Fibroblast of peridontal ligament (primary cell): ENCODE measurements around the gene NUBPL.
"Not testable (repeated sequence)": the region's sequence is repeated elsewhere in the genome, so short reads cannot be mapped to it uniquely, and the experiment has no call there.

Source experiments
- DNase-seq: peaks from one replicate; pipeline ENCODE4 v3.0.0-alpha.2; 2010; ENCODE audit errors: extremely low read depth

Gene NUBPL

GRCh38 chr14:31877255-31877798 is 316.1 kb downstream of the NUBPL start:
- DNase-seq = peak; percentile 63

DNA sequence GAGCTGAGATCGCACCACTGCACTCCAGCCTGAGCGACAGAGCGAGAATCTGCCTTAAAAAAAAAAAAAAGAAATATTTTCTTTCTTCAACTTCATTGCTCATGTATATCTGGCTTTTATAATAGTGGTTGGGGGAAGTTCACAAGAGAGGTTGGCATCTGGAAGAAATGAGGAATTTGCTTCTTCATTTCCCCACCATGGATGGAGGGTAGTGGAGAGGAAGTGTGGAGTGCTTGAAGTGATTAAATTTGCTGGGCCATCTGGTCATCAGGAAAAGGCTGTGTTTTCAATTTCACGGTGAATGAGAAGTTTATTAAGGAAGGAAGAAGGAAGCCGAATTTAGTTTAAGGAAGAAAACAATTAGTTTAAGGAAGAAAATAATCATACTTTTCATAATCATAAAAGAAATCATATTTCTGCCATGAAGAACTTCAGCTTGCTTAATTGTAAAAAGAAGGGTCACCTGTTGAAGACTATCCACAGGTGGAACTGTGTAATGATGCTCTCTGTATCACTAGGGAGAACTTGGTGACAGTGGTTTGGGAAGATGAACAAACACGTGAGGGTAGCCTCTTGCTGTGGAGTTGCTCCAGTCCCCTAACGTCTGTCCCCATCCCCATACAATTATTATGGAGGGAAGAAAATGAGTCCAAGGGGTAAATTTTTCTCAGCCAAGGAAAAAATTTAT is 318.6 kb downstream of the NUBPL start:
- no peak for DNase-seq

DNA sequence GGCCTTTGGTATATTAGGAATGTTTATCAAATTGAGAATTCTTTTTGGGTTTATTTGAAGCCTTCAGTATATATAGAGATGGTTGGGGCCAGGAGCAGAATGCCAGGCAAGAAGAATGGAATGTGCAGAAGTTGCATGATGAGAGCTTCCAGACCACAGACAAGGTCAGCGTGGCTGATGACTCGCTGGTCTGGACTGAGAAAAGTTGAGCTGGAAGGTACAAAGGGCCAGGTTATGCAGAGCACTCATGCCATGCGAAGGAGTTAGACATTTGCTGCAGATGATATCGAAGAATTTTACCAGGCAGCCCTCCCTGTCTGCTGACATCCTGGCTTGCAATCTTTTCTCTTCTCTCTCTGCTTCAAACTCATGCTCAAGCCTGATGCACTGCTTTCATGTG is 319.7 kb downstream of the NUBPL start:
- DNase-seq = peak; percentile 83

GRCh38 chr14:31881531-31882310 is 320.5 kb downstream of the NUBPL start:
- peak; percentile 35 for DNase-seq

DNA sequence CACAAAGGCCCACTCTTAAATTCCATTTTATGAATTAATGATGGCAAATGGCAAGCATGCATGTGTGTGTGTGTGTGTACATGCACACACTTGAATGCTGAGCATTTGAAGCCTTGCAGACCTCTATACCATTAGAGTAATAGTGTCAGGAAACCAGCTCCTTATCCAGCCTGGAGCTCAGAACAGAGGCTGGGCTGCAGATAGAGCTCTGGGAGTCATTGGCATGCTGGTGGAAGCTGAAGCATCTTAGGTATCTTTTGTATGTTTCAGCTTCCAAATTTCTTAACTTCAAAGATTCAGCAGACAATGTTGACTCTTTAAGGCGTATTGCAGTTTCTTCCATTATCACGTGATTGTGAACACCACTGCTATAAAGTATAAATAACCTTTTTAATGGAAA is 323.0 kb downstream of the NUBPL start:
- no peak for DNase-seq

DNA sequence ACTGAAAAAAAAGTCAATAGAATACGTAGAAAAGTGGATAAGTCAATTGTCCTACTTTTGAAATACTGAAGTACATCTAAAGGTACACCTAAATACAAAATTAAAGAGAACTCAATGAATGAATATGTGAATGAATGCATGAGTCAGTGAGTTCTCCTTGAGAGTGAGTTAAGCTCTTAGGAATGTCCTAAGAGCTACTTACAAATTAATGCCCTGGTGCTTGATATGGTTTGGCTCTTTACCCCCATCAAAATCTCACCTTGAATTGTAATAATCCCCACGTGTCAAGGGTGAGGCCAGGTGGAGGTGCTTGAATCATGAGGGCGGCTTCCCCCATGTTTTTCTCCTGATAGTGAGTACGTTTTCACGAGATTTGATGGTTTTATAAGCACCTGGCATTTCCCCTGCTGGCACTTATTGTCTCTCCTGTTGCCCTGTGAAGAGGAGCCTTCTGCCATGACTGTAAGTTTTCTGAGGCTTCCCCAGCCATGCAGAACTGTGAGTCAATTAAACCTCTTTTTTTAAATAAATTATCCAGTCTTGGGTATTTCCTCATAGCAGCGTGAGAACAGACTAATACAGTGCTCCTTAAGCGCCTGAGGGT is 323.7 kb downstream of the NUBPL start:
- DNase-seq = no peak

DNA sequence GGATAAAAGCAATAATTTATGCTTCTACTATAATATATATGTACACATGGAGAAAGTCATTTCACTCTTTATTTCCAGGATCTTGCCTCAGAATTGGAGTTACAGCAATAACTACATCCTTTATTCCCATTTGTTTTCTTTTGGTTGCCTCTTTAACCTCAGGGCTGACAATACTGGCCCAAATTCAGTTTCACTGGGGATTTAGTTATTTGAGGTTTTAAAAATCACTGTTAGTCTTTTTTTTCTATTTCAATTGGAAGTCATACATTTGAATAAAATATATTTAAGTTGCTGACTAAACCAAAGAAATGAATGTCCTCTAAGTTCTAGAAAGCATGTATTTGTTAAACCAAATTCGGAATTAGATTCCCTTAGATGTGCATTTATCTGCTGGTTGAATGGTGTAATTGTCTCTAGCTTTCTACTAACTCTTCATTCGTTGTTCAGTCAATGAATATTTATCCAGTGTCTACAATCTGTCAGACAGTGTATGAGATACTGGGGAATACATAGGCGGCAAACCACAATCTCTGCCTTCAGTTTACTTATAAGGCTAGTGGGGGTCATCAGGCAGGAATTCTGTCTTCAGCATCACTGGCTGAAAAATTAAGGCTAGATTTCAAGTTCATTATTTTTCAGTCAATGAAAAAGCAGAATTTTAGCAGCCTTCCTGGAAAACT is 325.1 kb downstream of the NUBPL start:
- peak; percentile 73 for DNase-seq

DNA sequence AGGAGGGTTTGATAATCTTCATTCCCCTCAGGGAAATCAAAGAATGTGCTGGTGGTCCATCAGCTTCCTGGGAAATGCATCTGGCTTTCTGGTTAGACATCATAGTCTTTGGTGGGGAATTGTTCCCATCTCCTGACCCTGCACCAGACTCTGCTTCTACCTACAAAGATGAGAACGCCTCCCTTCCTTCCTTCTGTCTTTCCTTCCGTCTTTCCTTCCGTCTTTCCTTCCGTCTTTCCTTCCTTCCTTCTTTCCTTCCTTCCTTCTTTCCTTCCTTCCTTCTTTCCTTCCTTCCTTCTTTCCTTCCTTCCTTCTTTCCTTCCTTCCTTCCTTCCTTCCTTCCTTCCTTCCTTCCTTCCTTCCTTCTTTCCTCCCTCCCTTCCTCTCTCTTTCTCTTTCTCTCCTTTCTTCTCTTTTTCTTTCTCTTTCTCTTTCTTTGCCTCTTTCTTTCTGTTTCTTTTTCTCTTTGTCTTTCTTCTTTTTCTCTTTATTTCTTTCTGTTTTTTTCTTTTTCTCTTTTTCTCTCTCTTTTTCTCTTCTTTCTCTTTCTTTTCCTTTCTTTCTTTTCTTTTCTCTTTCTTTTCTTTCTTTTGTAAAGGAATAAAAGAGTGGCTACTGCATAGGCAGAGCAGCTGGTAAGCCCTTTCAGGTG is 326.9 kb downstream of the NUBPL start:
- no peak for DNase-seq

DNA sequence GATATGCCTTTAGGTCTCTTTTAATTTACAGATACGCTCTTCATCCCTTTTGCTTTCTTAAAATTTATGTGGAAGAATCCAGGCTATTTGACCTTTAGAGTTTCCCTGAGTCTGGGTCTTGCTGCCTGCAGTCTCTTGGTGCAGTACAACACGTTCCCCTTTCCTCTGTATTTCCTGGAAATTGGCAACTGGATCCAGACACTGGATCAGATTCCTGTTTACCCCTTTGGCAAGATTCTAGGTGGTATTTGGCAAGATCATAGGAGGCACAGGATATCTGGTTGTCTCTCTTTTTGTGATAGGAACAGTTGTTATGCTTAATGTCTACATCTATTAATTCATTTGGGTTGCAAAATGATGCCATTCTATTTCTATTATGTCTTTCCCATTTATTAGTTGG is 328.1 kb downstream of the NUBPL start:
- no peak for DNase-seq

DNA sequence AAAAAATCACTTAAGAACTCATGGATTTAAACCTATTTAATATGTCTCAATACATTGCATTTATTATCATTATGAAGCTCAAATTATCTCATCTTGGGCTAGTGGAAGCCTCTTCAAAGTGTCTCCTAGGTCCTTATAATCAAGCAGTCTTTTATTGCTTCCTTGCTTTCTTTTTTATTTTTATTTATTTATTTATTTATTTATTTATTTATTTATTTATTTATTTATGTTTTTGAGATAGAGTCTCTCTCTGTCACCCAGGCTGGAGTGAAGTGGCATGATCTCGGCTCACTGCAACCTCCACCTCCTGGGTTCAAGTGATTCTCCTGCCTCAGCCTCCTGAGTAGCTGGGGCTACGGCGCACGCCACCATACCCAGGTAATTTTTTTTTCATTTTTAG is 329.0 kb downstream of the NUBPL start:
- not testable (repeated sequence) for DNase-seq

DNA sequence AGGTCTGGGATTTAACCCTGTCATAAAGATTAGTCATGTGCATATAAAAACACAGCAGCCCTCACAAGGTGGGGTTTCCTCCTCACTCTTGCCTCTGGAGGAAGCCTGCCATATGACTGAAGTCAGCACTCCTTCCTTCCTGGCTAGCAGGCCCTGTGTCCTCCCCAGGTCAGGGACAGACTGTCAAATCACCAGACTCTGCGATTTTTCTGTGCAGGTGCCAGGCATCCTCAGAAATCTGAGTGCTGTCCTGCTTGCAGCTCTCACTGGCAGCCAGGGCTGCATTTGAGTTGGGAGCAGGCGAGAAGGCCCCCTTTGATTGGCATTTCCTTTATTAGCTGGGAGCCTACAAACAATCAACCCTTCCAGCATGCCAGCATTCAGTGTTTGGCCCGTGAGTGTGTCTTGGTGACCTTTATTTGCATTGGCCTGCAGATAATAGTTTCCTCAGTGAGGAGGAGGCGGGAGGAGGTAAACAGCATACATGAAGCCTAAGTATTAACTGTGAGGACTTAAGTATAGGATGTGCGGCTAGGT is 332.1 kb downstream of the NUBPL start:
- DNase-seq = no peak

DNA sequence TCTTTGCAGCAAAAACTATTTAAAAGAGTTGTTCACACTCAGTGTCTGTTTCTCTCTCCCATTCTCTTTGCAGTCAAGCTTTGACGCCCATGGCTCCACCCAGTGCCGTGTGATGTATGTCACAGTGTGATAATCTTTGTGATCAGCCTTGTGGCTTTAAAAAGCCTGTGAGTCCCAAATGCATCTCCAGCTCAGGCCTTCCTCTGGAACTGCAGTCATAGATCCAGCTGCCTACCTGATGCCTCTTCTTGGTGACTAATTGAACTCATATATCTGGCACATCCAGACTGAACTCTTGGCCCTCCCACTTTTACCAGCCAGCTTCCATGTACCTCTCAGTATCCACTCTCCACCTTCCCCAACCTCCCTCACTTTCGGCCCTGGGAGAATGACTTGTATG is 333.1 kb downstream of the NUBPL start:
- no peak for DNase-seq

GRCh38 chr14:31895206-31895605 is 334.0 kb downstream of the NUBPL start:
- peak; percentile 67 for DNase-seq

- no peak for DNase-seq
Observed at GRCh38 chr14:31895646-31896045, 334.4 kb downstream of the NUBPL start.

- peak; percentile 65 for DNase-seq
Observed at GRCh38 chr14:31897581-31898186, 336.5 kb downstream of the NUBPL start.

DNA sequence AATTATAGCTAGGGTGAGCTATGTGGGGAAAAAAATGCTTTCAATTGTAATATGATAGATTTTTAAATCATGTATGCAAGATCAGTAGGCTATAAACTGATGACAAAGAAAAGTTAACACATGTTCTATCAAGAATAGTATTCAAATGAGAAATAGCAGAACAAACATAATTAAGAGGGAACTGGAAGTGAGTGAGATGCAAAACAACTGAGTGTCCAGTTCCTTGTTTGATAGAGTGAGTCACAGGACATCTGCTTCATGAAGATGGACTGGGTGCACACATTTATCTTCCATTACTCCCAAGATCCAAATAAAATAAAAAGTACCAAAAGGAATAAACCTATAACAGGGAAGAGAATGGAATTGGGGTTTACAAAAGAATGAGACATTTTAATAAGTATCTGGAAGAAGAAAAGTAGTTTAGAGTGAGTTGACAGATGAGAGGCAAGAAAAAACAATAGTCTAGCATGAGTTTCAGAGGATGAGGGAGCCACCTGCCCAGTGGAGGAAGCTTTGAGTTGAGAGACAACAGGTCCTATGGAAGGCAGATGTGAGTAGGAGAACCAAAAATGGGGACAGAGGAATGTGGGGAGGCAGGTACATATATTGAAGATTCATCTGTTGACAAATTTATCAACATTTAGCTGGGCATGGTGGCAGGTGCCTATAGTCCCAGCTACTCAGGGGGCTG is 337.8 kb downstream of the NUBPL start:
- DNase-seq = no peak

- DNase-seq = no peak
Observed at GRCh38 chr14:31902002-31902401, 340.8 kb downstream of the NUBPL start.

- no peak for DNase-seq
Observed at GRCh38 chr14:31902945-31903646, 341.9 kb downstream of the NUBPL start.

GRCh38 chr14:31909977-31910376 is 348.8 kb downstream of the NUBPL start:
- no peak for DNase-seq
